ENCODE results near the gene CHRNE.
"Not testable (repeated sequence)": the region's sequence is repeated elsewhere in the genome, so short reads cannot be mapped to it uniquely, and the experiment has no call there.

The CHRNE gene

GRCh38 chr17:4939546-4939795, 36.6 kb upstream of the CHRNE start:
- DNase-seq: no peak

- DNase-seq: no peak
These were observed 36.0 kb upstream of the CHRNE start for GRCh38 chr17:4938688-4939545.

- no peak for DNase-seq
These were observed 35.2 kb upstream of the CHRNE start for GRCh38 chr17:4938069-4938491.

- DNase-seq: no peak
These were observed 34.7 kb upstream of the CHRNE start for GRCh38 chr17:4937553-4937952.

GRCh38 chr17:4936436-4936835, 33.5 kb upstream of the CHRNE start:
- DNase-seq: no peak

GRCh38 chr17:4935650-4936049, 32.8 kb upstream of the CHRNE start:
- no peak for DNase-seq

- DNase-seq: no peak
These were observed 31.5 kb upstream of the CHRNE start for GRCh38 chr17:4934173-4934979.

- DNase-seq: no peak
These were observed 30.7 kb upstream of the CHRNE start for GRCh38 chr17:4933646-4934045.

- DNase-seq: no peak
These were observed 29.9 kb upstream of the CHRNE start for GRCh38 chr17:4932756-4933155.

GRCh38 chr17:4931963-4932362, 29.1 kb upstream of the CHRNE start, which contains the start of gene GP1BA:
TSS of gene GP1BA (plus strand) at chr17:4932277. CDS start at chr17:4932605, 328 bp downstream.
- no peak for DNase-seq

- DNase-seq: no peak
These were observed 26.0 kb upstream of the CHRNE start for GRCh38 chr17:4928881-4929280.

GRCh38 chr17:4926577-4927335, 23.9 kb upstream of the CHRNE start:
- DNase-seq: not testable (repeated sequence)

GRCh38 chr17:4921320-4921719, 18.4 kb upstream of the CHRNE start:
- no peak for DNase-seq

- DNase-seq: no peak
These were observed 17.6 kb upstream of the CHRNE start for GRCh38 chr17:4920351-4921048.

- no peak for DNase-seq
These were observed 16.7 kb upstream of the CHRNE start for GRCh38 chr17:4919511-4920047.

GRCh38 chr17:4914551-4914950, 11.7 kb upstream of the CHRNE start:
- DNase-seq: not testable (repeated sequence)

- DNase-seq: no peak
These were observed 11.1 kb upstream of the CHRNE start for GRCh38 chr17:4913994-4914393.

- DNase-seq: peak; percentile 40 to 45
These were observed 6.0 kb upstream of the CHRNE start for GRCh38 chr17:4908711-4909496.

- DNase-seq: no peak
These were observed 5.4 kb upstream of the CHRNE start for GRCh38 chr17:4908301-4908700.

- DNase-seq: not testable (repeated sequence)
These were observed 3.7 kb upstream of the CHRNE start for GRCh38 chr17:4906642-4907041.

- DNase-seq: no peak
These were observed 358 bp downstream of the CHRNE start for GRCh38 chr17:4902540-4902939.
